ENCODE data around the gene EZH2. TPM values are rescaled to one million over a fixed set of nuclear protein-coding genes. Genes with fewer than 3 reads are reported as not detected.

Gene EZH2
- total RNA-seq, 6 experiments from 2014 or later: 1.2 to 4.2 (median 1.9) TPM

- no peak overlapping the region for H3K27ac ChIP-seq
- intact Hi-C loops (cut with DNase I): no loop called here
- TF ChIP-seq POLR2A (IDR thresholded peaks at IDR 0.05) (no peak), CTCF (IDR thresholded peaks at IDR 0.05) (no peak)
- no peak for DNase-seq
- H3K4me3 ChIP-seq: no peak overlapping the region
- no peaks in the 10 kb centered on the region for H3K36me3 ChIP-seq
- WGBS (ENCODE audit: insufficient coverage, low coverage, low lambda C conversion rate, missing lambda C conversion rate): 88% methylated on average over 3 of the region's 3 CpGs
- no peak for ATAC-seq
- no peaks in the 10 kb centered on the region for H3K9me3 ChIP-seq
- peaks cover 0 to 3% (median 0%) of the 10 kb centered on the region in 4 donors for H3K4me1 ChIP-seq
- H3K27me3 ChIP-seq: no peaks in the 10 kb centered on the region
Measured at GRCh38 chr7:148867596-148868377, 16.3 kb downstream of the EZH2 start.

- no peak overlapping the region for H3K4me3 ChIP-seq
- no peak for TF ChIP-seq CTCF (IDR thresholded peaks at IDR 0.05)
- no peak for TF ChIP-seq POLR2A (IDR thresholded peaks at IDR 0.05)
- intact Hi-C loops (cut with DNase I): no loop called here
- no peaks in the 10 kb centered on the region for H3K9me3 ChIP-seq
- no peak for ATAC-seq
- no peaks in the 10 kb centered on the region for H3K36me3 ChIP-seq
- no peaks in the 10 kb centered on the region for H3K27me3 ChIP-seq
- DNase-seq: no peak
- no peak overlapping the region for H3K27ac ChIP-seq
- 79% methylated on average over 6 of the region's 6 CpGs for WGBS (ENCODE audit: insufficient coverage, low coverage, low lambda C conversion rate, missing lambda C conversion rate)
- peaks cover 0 to 3% (median 0%) of the 10 kb centered on the region in 4 donors for H3K4me1 ChIP-seq
Measured at GRCh38 chr7:148866362-148866761, 17.7 kb downstream of the EZH2 start.

- Histone ChIP-seq H3K36me3 (no peaks in the 10 kb centered on the region), H3K4me1 (peaks cover 0 to 3% (median 0%) of the 10 kb centered on the region in 4 donors), H3K4me3 (no peak overlapping the region), H3K27me3 (no peaks in the 10 kb centered on the region), H3K9me3 (no peaks in the 10 kb centered on the region), H3K27ac (no peak overlapping the region)
- ATAC-seq: no peak
- 94% methylated on average over 2 of the region's 2 CpGs for WGBS (ENCODE audit: insufficient coverage, low coverage, low lambda C conversion rate, missing lambda C conversion rate)
- TF ChIP-seq POLR2A (IDR thresholded peaks at IDR 0.05): no peak
- no peak for TF ChIP-seq CTCF (IDR thresholded peaks at IDR 0.05)
- DNase-seq: no peak
- intact Hi-C loops (cut with DNase I): no loop called here
Measured at GRCh38 chr7:148865283-148865682, 18.8 kb downstream of the EZH2 start.

- intact Hi-C loops (cut with DNase I): no loop called here
- no peak overlapping the region for H3K27ac ChIP-seq
- DNase-seq (no peak), ATAC-seq (no peak)
- no peaks in the 10 kb centered on the region for H3K36me3 ChIP-seq
- H3K4me3 ChIP-seq: no peak overlapping the region
- peaks cover 0 to 3% (median 0%) of the 10 kb centered on the region in 4 donors for H3K4me1 ChIP-seq
- no peak for TF ChIP-seq CTCF (IDR thresholded peaks at IDR 0.05)
- TF ChIP-seq POLR2A (IDR thresholded peaks at IDR 0.05): no peak
- no peaks in the 10 kb centered on the region for H3K9me3 ChIP-seq
- WGBS (ENCODE audit: insufficient coverage, low coverage, low lambda C conversion rate, missing lambda C conversion rate): 71% methylated on average over 2 of the region's 2 CpGs
- no peaks in the 10 kb centered on the region for H3K27me3 ChIP-seq
Measured at GRCh38 chr7:148863324-148863723, 20.8 kb downstream of the EZH2 start.

Measured in right lobe of liver (tissue), 6 donors.